HG03095 (cell line): ENCODE measurements around the gene FOXP2.
"Not testable (repeated sequence)": the region's sequence is repeated elsewhere in the genome, so short reads cannot be mapped to it uniquely, and the experiment has no call there.

Experiments
- ATAC-seq: cut with Tn5 transposase; IDR thresholded peaks from one replicate; pipeline ENCODE4 v1.9.1; 2021; ENCODE audit warnings: moderate library complexity; ENCODE audit not compliant: unreplicated experiment

FOXP2 gene

DNA sequence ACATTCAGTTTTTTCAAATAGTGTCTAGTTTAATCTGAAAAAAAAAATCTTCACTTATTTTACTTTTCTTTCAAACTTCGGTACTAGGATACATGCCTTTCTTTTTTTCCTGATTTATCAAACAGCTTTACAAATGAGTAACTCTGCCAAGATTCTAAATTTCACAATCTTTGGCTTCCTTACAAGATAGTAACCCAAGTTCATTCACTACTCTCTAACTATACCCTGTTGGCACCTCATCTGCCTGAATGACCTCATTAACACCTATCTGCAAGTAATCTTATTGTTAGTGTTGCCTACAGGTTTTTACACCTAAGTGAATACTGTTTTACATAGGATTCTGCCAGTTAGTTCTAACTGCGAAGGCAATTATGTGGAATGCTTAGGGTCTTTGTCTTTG, 159.8 kb downstream of the FOXP2 start:
- ATAC-seq, result no peak

DNA sequence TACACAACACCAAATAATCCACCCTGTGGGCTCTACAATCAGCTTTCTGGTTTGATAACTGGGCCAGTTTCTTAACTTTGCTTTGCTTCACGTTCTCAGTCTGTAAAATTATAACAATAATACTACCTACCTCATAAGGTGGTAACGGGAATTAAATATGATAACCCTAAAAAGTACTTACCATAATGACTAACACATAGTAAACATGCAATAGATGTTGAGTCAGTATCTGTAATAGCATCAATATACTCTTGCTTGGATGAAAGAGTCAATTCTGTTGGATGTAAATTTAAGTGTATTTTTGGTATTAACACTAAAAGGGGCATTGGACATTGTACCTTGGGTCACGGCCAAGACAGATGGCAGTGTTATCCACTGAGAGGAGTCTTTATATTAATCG, 160.5 kb downstream of the FOXP2 start:
- ATAC-seq, result no peak

DNA sequence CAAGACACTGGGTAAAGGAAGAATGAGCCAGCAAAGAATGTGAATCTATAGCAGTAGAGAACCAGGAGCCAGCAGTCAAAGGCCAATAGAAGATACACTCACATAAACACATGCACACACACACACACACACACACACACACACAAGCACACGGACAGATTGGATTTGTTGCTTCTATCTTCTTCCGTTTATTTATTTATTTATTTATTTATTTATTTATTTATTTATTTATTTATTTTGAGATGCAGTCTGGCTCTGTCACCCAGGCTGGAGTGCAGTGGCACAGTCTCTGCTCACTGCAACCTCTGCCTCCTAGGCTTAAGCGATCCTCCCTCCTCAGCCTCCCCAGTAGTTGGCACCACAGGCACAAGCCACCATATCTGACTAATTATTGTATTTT, 166.3 kb downstream of the FOXP2 start:
- ATAC-seq, result not testable (repeated sequence)

DNA sequence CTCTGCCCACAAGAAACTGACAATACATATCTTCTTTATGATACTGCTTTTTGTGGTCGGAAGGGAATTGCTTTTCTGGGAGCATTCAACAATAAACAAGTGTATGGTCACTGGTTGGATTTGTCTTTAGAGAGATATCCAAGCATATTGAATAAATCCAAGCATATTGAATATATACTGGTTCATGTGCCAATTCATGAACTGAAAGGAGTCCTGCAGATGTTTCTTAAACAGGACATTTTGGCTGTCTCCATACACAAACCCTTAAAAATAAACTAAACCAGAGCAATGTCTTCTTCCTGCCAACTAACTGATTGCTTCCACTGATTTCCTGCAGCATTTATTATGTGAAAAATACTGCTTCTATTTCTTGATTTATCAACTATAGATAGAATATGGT, 173.9 kb downstream of the FOXP2 start:
- ATAC-seq, result no peak

DNA sequence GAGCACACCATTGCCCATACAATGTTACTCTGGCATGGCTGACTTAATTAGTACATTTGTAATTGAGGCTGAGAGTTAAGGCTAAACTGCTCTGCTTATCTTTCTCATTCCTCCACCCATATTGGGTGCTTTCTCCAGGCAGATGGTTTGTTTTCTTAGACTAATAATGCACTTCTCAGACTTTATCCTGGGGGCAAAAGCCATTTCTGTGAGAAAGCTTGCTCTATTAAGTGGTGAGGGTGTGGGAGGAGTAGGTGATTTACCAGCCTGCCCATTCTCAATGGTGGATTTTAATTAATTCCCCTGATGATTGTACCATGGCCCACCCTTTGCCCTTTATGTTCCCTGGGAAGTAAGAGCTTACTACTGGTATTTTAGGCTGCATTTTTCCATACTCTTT, 174.8 kb downstream of the FOXP2 start:
- no peak for ATAC-seq

DNA sequence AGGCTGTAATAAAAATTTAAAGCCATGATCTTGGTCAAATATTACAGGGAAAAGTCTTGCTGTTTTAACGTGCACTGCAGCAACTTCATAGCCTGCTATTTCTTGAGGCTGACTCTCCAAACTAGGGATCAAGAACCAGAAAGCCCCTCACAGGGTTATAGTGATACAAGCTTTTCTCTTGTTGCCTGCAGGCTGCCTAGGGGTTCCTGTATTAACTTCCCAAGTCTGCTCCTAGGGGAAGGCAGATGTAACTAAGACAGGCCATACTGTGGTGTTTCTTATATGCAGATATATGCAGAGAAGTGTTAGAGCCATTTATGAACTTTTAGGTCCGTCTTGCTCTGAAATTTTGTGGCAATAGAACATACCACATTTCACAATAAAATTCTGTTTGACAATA, 175.7 kb downstream of the FOXP2 start:
- ATAC-seq, result no peak

DNA sequence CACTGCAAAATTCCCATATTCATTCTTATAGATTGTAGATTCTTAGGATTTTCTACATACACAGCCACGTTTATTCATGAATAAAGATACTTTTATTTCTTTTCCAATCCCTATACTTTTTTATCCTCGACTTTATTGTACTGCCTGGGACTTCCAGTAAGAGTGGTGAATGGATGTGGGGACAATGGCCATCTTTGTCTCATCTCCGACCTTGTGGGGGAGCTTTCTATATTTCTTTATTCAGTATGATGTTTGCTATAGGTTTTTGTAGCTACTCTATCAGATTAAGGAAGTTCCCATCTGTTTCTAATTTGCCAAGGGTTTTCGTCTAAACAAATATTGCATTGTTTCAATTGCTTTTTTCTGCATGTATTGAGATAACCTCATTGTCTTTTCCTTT, 184.3 kb downstream of the FOXP2 start:
- no peak for ATAC-seq

DNA sequence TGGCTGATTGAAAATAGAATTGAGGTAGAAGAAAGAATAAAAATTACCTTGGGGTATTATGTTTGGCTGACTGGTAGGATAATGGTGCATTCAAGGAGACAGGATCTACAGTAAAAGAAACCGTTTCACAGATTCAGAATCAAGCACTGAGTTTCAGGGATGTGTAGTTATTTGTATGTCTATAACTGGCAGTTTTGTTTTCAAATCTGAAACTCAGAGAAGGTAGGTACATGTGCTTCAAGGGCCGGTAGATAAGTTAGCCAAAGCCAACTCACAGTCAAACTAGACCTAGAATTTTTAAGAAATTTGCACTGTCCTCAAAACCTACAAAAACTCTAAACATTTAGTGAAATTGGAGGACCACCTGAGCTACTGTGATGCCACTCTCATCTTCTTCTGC, 191.5 kb downstream of the FOXP2 start:
- ATAC-seq, result no peak

DNA sequence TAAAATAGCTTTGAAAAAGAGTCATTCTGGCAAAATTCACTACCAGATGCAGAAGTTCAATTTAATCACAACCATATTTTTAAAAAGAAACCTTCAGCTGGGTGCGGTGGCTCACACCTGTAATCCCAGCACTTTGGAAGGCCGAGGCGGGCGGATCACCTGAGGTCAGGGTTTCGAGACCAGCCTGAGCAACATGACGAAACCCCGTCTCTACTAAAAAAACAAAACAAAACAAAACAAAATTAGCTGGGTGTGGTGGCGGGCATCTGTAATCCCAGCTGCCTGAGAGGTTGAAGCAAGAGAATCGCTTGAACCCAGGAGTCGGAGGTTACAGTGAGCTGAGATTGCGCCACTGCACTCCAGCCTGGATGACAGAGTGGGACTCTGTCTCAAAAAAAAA, 194.2 kb downstream of the FOXP2 start:
- not testable (repeated sequence) for ATAC-seq

DNA sequence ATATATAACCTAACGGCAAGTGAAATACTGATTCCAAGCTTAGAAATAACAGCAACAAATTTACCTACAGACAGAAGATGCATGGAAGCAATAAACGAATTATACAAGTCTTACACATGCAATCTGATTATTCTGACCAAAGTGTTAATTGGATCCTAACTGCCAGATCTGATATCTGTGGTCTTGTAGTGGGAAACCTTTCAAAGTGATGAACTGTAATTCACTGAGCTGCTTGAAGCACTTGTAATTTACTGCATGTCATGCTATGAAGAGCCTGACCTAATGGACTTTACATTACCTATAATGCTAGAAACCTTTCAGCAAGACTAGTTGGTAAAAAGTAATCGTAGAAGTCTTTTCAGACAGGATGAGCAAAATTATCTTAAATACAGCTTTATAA, 205.6 kb downstream of the FOXP2 start:
- no peak for ATAC-seq

DNA sequence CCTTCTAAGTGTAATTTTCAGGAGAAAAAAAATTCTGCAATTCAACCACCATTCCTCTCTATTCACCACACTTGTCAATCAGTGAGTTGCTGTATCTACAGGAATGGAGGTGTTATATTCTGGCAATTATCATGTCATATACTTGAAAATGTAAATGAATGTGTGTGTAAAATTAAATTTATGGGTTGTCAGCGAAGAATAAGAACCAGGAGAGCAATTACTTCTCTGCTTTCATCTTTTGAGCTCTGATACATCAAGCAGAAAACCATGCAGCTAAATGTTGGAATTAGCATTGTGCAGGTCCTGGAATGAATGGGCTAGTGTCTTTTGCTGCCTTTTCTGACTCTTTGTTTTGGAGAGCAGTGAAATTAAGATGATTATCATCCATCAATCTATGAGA, 207.6 kb downstream of the FOXP2 start:
- no peak for ATAC-seq

DNA sequence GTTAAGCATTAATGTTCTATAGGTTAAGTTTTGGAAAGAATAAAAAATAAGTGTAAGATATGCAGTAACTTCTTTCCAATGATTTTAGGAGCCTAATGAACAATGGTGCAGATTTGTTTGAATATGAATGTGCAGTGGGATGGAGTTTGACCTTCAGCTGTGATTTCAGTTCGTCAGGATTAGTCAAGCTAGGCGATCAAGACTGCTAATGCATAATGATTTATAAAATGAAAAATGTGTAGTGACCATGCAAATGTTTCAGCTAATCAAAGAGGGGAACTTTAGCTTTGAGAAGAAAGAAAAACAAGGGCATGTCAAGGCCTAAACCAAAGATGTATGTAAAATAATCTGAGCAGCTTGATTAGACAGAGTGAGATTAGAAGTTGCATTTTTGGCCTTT, 208.5 kb downstream of the FOXP2 start:
- no peak for ATAC-seq

DNA sequence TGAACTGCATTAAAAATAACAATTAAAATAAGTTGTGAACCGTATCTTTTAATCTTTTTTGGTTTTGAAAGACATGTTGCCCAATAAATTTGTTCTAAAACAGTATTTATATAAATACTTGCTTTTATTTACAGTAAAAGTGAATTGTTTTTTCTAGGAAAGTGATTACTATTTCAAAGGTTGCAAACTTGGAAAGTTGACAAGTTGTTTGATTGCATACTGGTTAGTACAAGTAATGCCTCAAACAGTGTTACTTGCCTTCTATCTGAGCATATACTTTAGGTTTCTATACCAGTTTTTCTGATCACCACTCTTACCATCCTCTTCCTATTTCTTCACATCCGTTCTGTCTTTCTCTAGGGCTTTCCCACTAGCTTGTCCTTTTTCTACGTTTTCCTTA, 212.6 kb downstream of the FOXP2 start:
- no peak for ATAC-seq

DNA sequence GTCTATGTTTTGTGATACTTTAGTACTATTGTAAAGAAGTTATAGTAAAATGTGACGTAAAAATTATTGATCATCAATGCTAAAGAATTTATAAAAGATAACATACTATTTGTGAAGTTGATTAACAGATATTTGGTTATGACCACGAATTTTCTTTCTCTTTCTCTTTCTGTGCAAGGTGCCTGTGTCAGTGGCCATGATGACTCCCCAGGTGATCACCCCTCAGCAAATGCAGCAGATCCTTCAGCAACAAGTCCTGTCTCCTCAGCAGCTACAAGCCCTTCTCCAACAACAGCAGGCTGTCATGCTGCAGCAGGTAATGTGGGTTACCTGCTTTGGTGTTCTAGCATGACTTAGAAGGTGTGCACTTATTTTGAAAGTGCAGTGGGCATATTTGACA, 213.7 kb downstream of the FOXP2 start:
- ATAC-seq, result no peak

DNA sequence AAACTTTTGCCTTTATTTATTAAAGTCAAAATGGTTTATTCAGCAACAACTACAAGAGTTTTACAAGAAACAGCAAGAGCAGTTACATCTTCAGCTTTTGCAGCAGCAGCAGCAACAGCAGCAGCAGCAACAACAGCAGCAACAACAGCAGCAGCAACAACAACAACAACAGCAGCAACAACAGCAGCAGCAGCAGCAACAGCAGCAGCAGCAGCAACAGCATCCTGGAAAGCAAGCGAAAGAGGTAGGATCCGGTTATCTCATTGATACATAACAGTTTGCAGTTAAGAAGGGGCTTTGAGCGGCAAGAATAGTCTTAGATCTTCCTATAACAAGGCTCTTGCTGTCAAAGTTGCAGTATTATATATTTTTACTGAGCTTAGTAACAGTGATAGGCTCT, 215.1 kb downstream of the FOXP2 start:
- no peak for ATAC-seq

DNA sequence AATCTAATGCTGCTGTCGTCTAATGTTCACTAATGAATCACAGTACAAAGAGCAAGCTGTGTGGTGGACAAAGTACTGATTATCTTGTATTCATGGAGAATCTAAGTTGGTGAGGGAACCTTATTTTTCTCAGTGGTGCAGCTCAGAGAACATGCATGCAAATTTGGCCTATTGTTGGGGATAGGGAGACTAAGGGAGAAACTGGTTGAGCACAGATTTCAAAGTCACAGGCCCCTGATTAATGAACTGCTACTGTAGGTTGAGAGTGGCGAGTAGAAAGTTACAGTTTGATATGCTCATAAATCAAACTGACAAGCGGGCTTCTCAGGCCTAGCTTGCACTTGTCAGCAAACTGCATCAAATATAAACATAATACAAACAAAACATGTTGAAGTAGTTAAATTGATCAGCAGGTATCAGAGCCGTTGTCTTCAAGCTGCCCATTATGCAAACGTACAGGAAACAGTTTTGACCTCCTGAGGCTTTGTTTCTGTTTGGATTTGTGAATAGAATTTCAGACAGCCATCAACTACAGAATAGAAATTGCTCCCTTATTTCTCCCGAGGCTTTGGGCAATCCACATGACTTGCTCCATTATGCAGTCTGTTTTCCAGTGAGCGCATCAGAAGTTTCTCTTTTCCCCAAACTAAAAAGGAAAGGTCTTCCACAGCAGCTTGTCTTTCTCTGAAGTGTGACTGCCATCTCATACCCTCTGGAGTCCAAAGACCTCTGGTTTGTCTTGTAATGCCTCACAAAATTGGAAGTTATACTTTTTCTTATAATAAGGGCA, 215.8 kb downstream of the FOXP2 start:
- no peak for ATAC-seq

DNA sequence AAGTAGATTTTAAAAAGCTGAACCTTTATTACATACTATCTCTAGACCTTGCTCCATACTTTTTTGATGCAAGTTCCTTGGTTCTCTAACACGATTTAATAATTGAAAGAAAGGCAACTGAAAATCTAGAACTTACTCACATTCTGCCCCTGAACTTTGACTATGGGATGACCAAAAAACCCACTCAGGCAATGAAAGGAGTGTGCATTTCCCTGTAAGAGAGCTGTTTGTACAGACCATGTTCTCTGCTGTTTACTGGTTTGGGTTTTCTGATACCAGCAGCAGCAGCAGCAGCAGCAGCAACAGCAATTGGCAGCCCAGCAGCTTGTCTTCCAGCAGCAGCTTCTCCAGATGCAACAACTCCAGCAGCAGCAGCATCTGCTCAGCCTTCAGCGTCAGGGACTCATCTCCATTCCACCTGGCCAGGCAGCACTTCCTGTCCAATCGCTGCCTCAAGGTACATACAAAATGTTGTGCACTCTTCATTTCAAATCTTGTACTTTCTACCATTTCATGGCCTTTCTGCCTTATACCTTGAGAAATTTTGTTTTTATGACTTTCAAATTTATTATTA, 216.7 kb downstream of the FOXP2 start:
- ATAC-seq, result no peak

DNA sequence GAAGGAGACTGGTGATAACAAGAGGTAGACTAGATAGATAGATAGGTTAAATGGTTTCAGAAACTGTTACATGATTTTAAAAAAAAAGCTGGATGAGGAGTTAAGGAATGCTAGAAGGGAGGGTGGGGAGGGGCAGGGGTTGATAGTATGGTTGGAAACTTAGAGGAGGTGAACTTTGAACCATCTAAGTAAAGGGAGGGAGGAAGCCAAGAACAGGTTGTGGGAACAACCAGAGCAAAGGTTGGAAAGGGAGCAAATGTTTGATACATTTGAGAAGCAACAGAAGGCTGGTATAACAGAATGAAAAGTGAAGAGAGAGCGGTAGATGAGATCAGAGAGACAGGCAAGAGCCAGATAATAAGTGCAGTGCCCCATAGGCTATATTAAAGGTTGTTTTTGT, 224.8 kb downstream of the FOXP2 start:
- ATAC-seq, result no peak

DNA sequence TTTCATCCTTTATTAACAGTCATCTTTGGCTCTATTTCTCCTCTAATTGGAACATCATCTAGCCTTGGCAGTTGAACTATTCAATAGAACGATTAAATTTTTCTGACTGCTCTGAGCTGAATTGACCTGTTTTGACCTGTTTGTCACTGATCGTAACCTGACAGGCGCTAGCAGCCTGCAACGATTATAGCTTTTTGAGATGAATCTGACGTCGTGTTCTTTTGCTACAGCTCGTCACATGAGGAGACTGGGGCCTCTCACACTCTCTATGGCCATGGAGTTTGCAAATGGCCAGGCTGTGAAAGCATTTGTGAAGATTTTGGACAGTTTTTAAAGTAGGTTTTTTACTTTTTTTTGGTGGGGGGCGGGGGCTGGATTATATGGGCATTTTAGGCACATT, 229.8 kb downstream of the FOXP2 start:
- ATAC-seq, result no peak

DNA sequence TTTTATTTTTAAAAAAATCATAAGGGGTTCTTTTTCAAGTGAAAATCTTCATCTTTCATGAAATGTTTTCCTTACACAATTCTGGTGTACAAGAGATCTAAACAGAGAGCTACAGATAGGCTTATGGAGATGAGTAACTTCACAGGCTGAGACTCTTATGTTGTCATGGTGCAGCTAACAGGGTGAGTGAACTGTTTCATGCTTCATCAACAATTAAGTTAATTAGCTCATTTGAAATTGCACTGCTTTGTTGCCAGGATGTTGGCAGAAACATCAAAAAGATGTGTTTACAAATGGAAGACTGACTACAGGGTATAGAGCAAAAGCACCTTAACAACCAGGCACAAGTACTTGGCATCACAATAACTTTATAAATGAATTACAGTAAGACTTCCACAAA, 230.8 kb downstream of the FOXP2 start:
- ATAC-seq, result no peak

DNA sequence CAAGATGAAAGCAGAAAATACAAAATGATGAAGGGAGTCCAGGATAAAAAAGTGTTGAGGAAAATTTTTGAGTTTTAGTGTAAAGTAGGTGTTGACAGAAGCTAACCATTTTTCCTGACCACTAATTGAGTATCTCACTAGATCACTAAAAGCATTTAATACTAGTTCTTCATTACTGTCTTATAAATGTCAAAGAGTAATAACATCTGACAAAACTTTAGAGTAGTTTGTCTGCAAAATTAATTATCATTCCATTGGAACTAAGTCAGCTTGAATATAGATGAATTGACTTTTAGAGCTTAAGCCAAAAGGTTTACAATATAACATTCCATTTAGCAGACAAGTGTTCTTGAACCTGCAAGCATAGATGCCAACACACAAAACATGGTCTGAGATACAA, 232.9 kb downstream of the FOXP2 start:
- ATAC-seq, result no peak

DNA sequence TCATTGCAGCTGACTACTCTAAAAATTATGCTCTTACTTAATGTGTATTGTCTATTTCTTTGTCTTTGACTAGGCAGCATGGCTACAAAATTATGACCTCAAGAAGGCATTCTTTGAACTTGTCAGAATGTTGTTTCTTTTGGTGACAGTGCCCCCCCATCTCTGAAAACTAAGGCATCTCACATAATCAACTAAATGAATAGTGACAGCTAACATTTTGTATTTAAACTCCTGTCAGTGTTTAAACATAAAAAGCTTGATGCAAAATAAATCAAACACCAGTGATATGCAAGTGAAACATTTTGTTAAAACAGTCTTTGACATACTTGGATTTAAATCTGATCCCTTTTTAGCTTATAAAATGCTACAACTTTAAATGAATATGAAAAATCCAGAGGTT, 233.5 kb downstream of the FOXP2 start:
- ATAC-seq, result no peak

DNA sequence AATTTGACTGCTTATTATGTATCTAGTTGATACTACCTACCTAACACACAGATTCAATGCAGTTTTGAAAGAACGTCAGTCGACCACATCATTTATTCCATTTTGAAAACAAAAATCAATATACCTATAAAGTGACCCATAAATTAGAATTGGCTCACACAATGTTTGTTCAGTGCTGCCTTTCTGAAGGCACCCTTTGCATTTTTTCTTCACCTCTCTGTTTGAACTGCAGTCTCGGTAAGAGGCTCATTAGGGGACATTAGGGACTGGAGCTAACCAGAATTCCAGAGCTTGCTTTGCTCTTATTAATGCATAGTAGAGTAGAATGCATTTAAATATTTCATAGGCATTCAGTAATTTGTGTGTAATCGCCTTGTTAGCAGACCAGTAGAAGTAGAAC, 234.1 kb downstream of the FOXP2 start:
- no peak for ATAC-seq
